Suppressor macrophage treated with lipopolysaccharide for 1 hour (primary cell): Measurements from ENCODE around the gene PDCD1.

Experiments
- DNase-seq, 3 donors: peaks; one replicate each; pipeline ENCODE4 v3.0.0-alpha.2; 2020 to 2022

PDCD1 gene

GRCh38 chr2:241895712-241896641 lies 37.3 kb upstream of the PDCD1 start:
- DNase-seq = peak in 2 of 3 donors; percentile 20 to 43

- no peak for DNase-seq
Measured at GRCh38 chr2:241895427-241895711, 36.7 kb upstream of the PDCD1 start.

- DNase-seq = no peak
Measured at GRCh38 chr2:241894681-241895426, 36.2 kb upstream of the PDCD1 start.

- DNase-seq = no peak
Measured at GRCh38 chr2:241894056-241894641, 35.5 kb upstream of the PDCD1 start.

- no peak for DNase-seq
Measured at GRCh38 chr2:241893265-241893664, 34.6 kb upstream of the PDCD1 start.

- no peak for DNase-seq
Measured at GRCh38 chr2:241892299-241893137, 33.8 kb upstream of the PDCD1 start.

- no peak for DNase-seq
Measured at GRCh38 chr2:241891988-241892298, 33.2 kb upstream of the PDCD1 start.

GRCh38 chr2:241891315-241891987 lies 32.8 kb upstream of the PDCD1 start:
- no peak for DNase-seq

- DNase-seq = no peak
Measured at GRCh38 chr2:241890524-241891235, 32.0 kb upstream of the PDCD1 start.

GRCh38 chr2:241888641-241889040 lies 29.9 kb upstream of the PDCD1 start:
- DNase-seq = no peak

GRCh38 chr2:241887806-241888522 lies 29.3 kb upstream of the PDCD1 start:
- DNase-seq = no peak

GRCh38 chr2:241886840-241887447 lies 28.2 kb upstream of the PDCD1 start:
- no peak for DNase-seq

GRCh38 chr2:241885946-241886643 lies 27.4 kb upstream of the PDCD1 start:
- DNase-seq = no peak

GRCh38 chr2:241885291-241885945 lies 26.7 kb upstream of the PDCD1 start:
- no peak for DNase-seq

- DNase-seq = no peak
Measured at GRCh38 chr2:241884951-241885290, 26.2 kb upstream of the PDCD1 start.

GRCh38 chr2:241882091-241882625 lies 23.5 kb upstream of the PDCD1 start:
- DNase-seq = peak; percentile 30 to 47 (median 32)

- no peak for DNase-seq
Measured at GRCh38 chr2:241880311-241881073, 21.8 kb upstream of the PDCD1 start.

- no peak for DNase-seq
Measured at GRCh38 chr2:241879326-241879725, 20.6 kb upstream of the PDCD1 start.
